CD8-positive, alpha-beta memory T cell (primary cell): Measurements from ENCODE around the gene TAOK1. TPM values are rescaled to one million over a fixed set of nuclear protein-coding genes. Genes with fewer than 3 reads are reported as not detected.

ENCODE experiments used
- CTCF ChIA-PET: fragments of 350-600 bp; sonication (Branson Sonifier 250); formaldehyde crosslinking; loops from one replicate; lab custom pipeline; 2021; ENCODE audit warnings: antibody characterized with exemption; lab: Charles Lee
- POLR2A ChIA-PET: fragments of 350-600 bp; sonication (Branson Sonifier 250); formaldehyde crosslinking; loops from one replicate; lab custom pipeline; 2021; ENCODE audit warnings: antibody characterized with exemption; lab: Charles Lee
- DNase-seq, 5 donors: peaks; one replicate each; pipeline versions ENCODE4 v3.0.0 to v3.0.0-alpha.2; 2020 to 2022; ENCODE audit warnings: mixed read lengths in 1 of 5
- H3K27ac ChIP-seq: one replicate; pipeline ENCODE4 v1.7.0; 2013; ENCODE audit warnings: low read depth, mild to moderate bottlenecking, low read length, moderate library complexity
- H3K27me3 ChIP-seq: 2 replicates; pipeline ENCODE4 v1.7.0; 2013; ENCODE audit warnings: low read length, mild to moderate bottlenecking; ENCODE audit not compliant: insufficient read depth, poor library complexity, severe bottlenecking
- H3K36me3 ChIP-seq: 2 replicates; pipeline ENCODE4 v1.7.0; 2013; ENCODE audit warnings: mild to moderate bottlenecking, low read length, moderate library complexity; ENCODE audit not compliant: insufficient read depth
- H3K4me1 ChIP-seq: 2 replicates; pipeline ENCODE4 v1.7.0; 2013; ENCODE audit warnings: mild to moderate bottlenecking, low read length, moderate library complexity; ENCODE audit not compliant: insufficient read depth
- H3K4me3 ChIP-seq: 2 replicates; pipeline ENCODE4 v1.7.0; 2013; ENCODE audit warnings: mild to moderate bottlenecking, low read length
- H3K9me3 ChIP-seq: 2 replicates; pipeline ENCODE4 v1.7.0; 2013; ENCODE audit warnings: mild to moderate bottlenecking, low read length
- H3K27ac Mint-ChIP-seq, 8 donors: one replicate each; pipeline ENCODE4 v1.8.0; 2020 to 2021; ENCODE audit warnings: mixed read lengths in 8 of 8, mild to moderate bottlenecking in 6 of 8, inconsistent platforms in 3 of 8, moderate library complexity in 3 of 8
- H3K27me3 Mint-ChIP-seq, 2 donors: one replicate each; pipeline ENCODE4 v1.8.0; 2020 to 2021; ENCODE audit warnings: mixed read lengths in 2 of 2, mild to moderate bottlenecking in 1 of 2, moderate library complexity in 1 of 2
- H3K36me3 Mint-ChIP-seq, 3 donors: one replicate each; pipeline ENCODE4 v1.8.0; 2020 to 2021; ENCODE audit warnings: mixed read lengths in 3 of 3, inconsistent platforms in 1 of 3, mild to moderate bottlenecking in 1 of 3
- H3K4me1 Mint-ChIP-seq, 3 donors: one replicate each; pipeline ENCODE4 v1.8.0; 2020 to 2021; ENCODE audit warnings: mixed read lengths in 3 of 3, inconsistent platforms in 1 of 3, mild to moderate bottlenecking in 1 of 3
- H3K4me3 Mint-ChIP-seq, 7 donors: one replicate each; pipeline ENCODE4 v1.8.0; 2020 to 2021; ENCODE audit warnings: mixed read lengths in 7 of 7, mild to moderate bottlenecking in 6 of 7, moderate library complexity in 4 of 7, inconsistent platforms in 2 of 7
- H3K9me3 Mint-ChIP-seq, 5 donors: one replicate each; pipeline ENCODE4 v1.8.0; 2020 to 2022; ENCODE audit warnings: mixed read lengths in 5 of 5, mild to moderate bottlenecking in 3 of 5, moderate library complexity in 2 of 5, inconsistent platforms in 1 of 5
- polyA plus RNA-seq: library from polyadenylated mRNA; unstranded; fragments of 300-500 nt; fragmentation: Illumina TruSeq; gene quantifications from one replicate; pipeline ENCODE4 v1.2.3, GENCODE V29; 2021
- total RNA-seq, 2 experiments: library from RNA; stranded (reverse); gene quantifications; one replicate each; pipeline ENCODE4 v1.2.3, GENCODE V29; 2021

TAOK1 gene
- total and polyA plus RNA-seq, 3 experiments from 2014 or later: 3.8 to 42.1 (median 41.9) TPM

DNA sequence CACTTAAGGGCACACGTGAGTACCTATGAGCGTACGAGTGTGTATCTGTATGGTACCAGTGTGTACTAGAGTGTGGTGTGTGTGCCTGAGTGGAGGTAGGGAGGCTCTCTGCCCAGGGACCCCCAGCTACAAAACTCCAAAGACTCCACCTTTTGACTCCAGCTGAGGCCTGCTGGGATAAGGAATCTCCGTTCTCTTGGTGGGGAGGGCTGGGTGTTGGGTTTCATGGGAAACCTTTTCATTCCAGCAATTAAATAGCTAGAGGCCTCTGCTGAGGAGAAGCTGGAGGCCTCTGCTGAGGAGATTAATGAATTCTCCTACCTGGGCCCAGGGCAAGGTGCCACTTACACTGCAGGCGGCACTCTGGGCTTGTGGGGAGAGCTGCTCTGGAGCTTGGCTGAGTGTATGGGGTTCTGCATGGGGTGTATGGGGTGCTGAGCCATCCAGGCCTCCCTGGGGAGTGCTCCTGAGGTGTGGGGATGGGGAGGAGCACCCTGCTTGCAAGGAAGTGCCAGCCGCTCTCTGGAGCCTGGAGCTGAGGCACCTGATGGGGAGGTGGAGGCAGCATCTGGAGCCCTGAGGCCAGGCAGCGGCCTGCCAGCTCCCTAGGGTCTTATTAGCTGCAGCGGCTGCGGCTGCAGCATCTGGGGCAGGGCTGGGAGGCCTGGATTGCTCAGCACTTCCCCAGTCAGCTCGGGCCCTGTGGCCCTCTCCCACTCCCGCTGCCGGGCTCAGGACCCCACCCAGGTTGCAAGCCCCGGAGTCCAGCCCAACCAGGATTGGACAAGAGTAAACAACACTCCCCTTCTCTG, 207.4 kb downstream of the TAOK1 start:
- Mint-ChIP-seq H3K4me1 (peaks cover 7 to 11% (median 8%) of the 10 kb centered on the region in 3 donors), H3K4me3 (peak overlapping the region in 2 of 7 donors; percentile 40 to 54), H3K27me3 (no peaks in the 10 kb centered on the region), H3K27ac (no peak overlapping the region), H3K9me3 (no peaks in the 10 kb centered on the region), H3K36me3 (no peaks in the 10 kb centered on the region)
- Histone ChIP-seq H3K9me3 (no peaks in the 10 kb centered on the region), H3K36me3 (no peaks in the 10 kb centered on the region), H3K27ac (no peak overlapping the region), H3K4me1 (peaks cover 11% of the 10 kb centered on the region), H3K4me3 (no peak overlapping the region), H3K27me3 (no peaks in the 10 kb centered on the region)
- CTCF ChIA-PET: interaction anchor here (0.9 to 3.5 kb wide), 2 partner anchors 9 to 20 kb away, joined by 3 to 18 read pairs; no protein-coding TSS in a partner anchor
- POLR2A ChIA-PET: no interaction called here
- DNase-seq: no peak

Other genes starting within 250 kb of the TAOK1 start
- gene MYO18A, start 210.0 kb upstream of the TAOK1 start, total RNA-seq: 10 to 100 TPM; 34.0 to 39.7 TPM
- 39.7 TPM for gene MYO18A, start 210.0 kb upstream of the TAOK1 start, polyA plus RNA-seq
- not detected for gene CRYBA1, start 143.5 kb upstream of the TAOK1 start, total RNA-seq
- not detected for gene CRYBA1, start 143.5 kb upstream of the TAOK1 start, polyA plus RNA-seq
- 10 to 100 TPM; 71.4 to 73.5 TPM for gene NUFIP2, start 96.2 kb upstream of the TAOK1 start, total RNA-seq
- gene NUFIP2, start 96.2 kb upstream of the TAOK1 start, polyA plus RNA-seq: 14.7 TPM
- gene ABHD15, start 176.7 kb downstream of the TAOK1 start, total RNA-seq: 10 to 100 TPM; 18.3 to 19.3 TPM
- gene ABHD15, start 176.7 kb downstream of the TAOK1 start, polyA plus RNA-seq: 22.6 TPM
- 10 to 100 TPM; 71.3 to 75.5 TPM for gene TP53I13, start 178.3 kb downstream of the TAOK1 start, total RNA-seq
- gene TP53I13, start 178.3 kb downstream of the TAOK1 start, polyA plus RNA-seq: 33.1 TPM
- 10 to 100 TPM; 69.7 to 69.8 TPM for gene GIT1, start 199.3 kb downstream of the TAOK1 start, total RNA-seq
- 25.7 TPM for gene GIT1, start 199.3 kb downstream of the TAOK1 start, polyA plus RNA-seq
- 10 to 100 TPM; 20.8 to 21.8 TPM for gene ANKRD13B, start 202.8 kb downstream of the TAOK1 start, total RNA-seq
- gene ANKRD13B, start 202.8 kb downstream of the TAOK1 start, polyA plus RNA-seq: 0.35 TPM
- 1 to 10 TPM; 2.5 to 2.9 TPM for gene CORO6, start 232.5 kb downstream of the TAOK1 start, total RNA-seq
- gene CORO6, start 232.5 kb downstream of the TAOK1 start, polyA plus RNA-seq: 0.17 TPM